Naive thymus-derived CD8-positive, alpha-beta T cell (primary cell): ENCODE measurements around the gene CYP4F2. TPM values are rescaled to one million over a fixed set of nuclear protein-coding genes. Genes with fewer than 3 reads are reported as not detected.
"Not testable (repeated sequence)": the region's sequence is repeated elsewhere in the genome, so short reads cannot be mapped to it uniquely, and the experiment has no call there.

Experiments
- ATAC-seq, 2 donors: fragments of 150-1000 bp; cut with Tn5 transposase in 1 of 2; sonication (Bioruptor Pico), chemical (Tn5 transposase) in 1 of 2; 1 replicate in 1 of 2; 2 replicates in 1 of 2; pipeline ENCODE4 v1.10.0; 2021; ENCODE audit warnings: mild to moderate bottlenecking in 2 of 2, moderate library complexity in 2 of 2
- POLR2A ChIA-PET: fragments of 350-600 bp; sonication (Branson Sonifier 250); formaldehyde crosslinking; loops from one replicate; lab custom pipeline; 2021; ENCODE audit warnings: antibody characterized with exemption; lab: Charles Lee
- DNase-seq, 10 donors: peaks; one replicate each; pipeline versions ENCODE4 v3.0.0 to v3.0.0-alpha.2; 2020 to 2022
- H3K27ac Mint-ChIP-seq, 10 donors: one replicate each; pipeline ENCODE4 v1.8.0; 2020 to 2022; ENCODE audit warnings: mild to moderate bottlenecking in 10 of 10, mixed read lengths in 10 of 10, moderate library complexity in 4 of 10, inconsistent platforms in 1 of 10
- H3K27me3 Mint-ChIP-seq, 5 donors: one replicate each; pipeline ENCODE4 v1.8.0; 2021 to 2022; ENCODE audit warnings: mixed read lengths in 5 of 5
- H3K36me3 Mint-ChIP-seq, 3 donors: one replicate each; pipeline ENCODE4 v1.8.0; 2020 to 2022; ENCODE audit warnings: mixed read lengths in 3 of 3, mild to moderate bottlenecking in 2 of 3, inconsistent platforms in 1 of 3
- H3K4me1 Mint-ChIP-seq, 4 donors: one replicate each; pipeline ENCODE4 v1.8.0; 2021 to 2022; ENCODE audit warnings: mixed read lengths in 4 of 4
- H3K4me3 Mint-ChIP-seq, 10 donors: one replicate each; pipeline ENCODE4 v1.8.0; 2020 to 2022; ENCODE audit warnings: mild to moderate bottlenecking in 10 of 10, mixed read lengths in 10 of 10, moderate library complexity in 6 of 10, inconsistent platforms in 1 of 10
- H3K9me3 Mint-ChIP-seq, 9 donors: one replicate each; pipeline ENCODE4 v1.8.0; 2020 to 2022; ENCODE audit warnings: mixed read lengths in 9 of 9, mild to moderate bottlenecking in 3 of 9, inconsistent platforms in 1 of 9, moderate library complexity in 1 of 9
- polyA plus RNA-seq, 3 donors: library from polyadenylated mRNA; unstranded; fragments of 300-500 nt; fragmentation: Illumina TruSeq; gene quantifications; one replicate each; pipeline ENCODE4 v1.2.3, GENCODE V29; 2021
- total RNA-seq, 8 experiments: library from RNA in 2 of 8; stranded (reverse) in 2 of 8; gene quantifications; one replicate each; pipeline ENCODE4 v1.2.3 and lab custom pipeline; 2021 to 2026

Gene CYP4F2
- total and polyA plus RNA-seq, 5 experiments from 2014 or later, result not detected

- Mint-ChIP-seq H3K27me3 (peaks cover 28 to 60% (median 55%) of the 10 kb centered on the region in 5 donors), H3K36me3 (peaks cover 0 to 5% (median 3%) of the 10 kb centered on the region in 3 donors), H3K4me3 (no peak overlapping the region), H3K27ac (no peak overlapping the region), H3K4me1 (peaks cover 0 to 4% (median 0%) of the 10 kb centered on the region in 4 donors), H3K9me3 (no peaks in the 10 kb centered on the region)
- POLR2A ChIA-PET, result no interaction called here
- DNase-seq (no peak), ATAC-seq (no peak)
These were observed 25.8 kb upstream of the CYP4F2 start for GRCh38 chr19:15923702-15924101.

- Mint-ChIP-seq H3K9me3 (no peaks in the 10 kb centered on the region), H3K36me3 (peaks cover 0 to 3% (median 0%) of the 10 kb centered on the region in 3 donors), H3K4me1 (peaks cover 0 to 4% (median 0%) of the 10 kb centered on the region in 4 donors), H3K4me3 (no peak overlapping the region), H3K27ac (peak overlapping the region in 1 of 10 donors; percentile 11), H3K27me3 (peaks cover 34 to 54% (median 46%) of the 10 kb centered on the region in 5 donors)
- POLR2A ChIA-PET, result no interaction called here
- DNase-seq (no peak), ATAC-seq (no peak)
These were observed 24.1 kb upstream of the CYP4F2 start for GRCh38 chr19:15922021-15922420.

- Mint-ChIP-seq H3K9me3 (peaks cover 0 to 16% (median 10%) of the 10 kb centered on the region in 9 donors), H3K36me3 (peaks cover 5 to 10% (median 9%) of the 10 kb centered on the region in 3 donors), H3K27ac (no peak overlapping the region), H3K27me3 (peaks cover 39 to 67% (median 43%) of the 10 kb centered on the region in 5 donors), H3K4me3 (no peak overlapping the region), H3K4me1 (peaks cover 0 to 4% (median 0%) of the 10 kb centered on the region in 4 donors)
- DNase-seq, result no peak
- no peak for ATAC-seq
- POLR2A ChIA-PET, result no interaction called here
These were observed 21.4 kb upstream of the CYP4F2 start for GRCh38 chr19:15919243-15919642.

GRCh38 chr19:15915109-15915508 is 17.2 kb upstream of the CYP4F2 start:
- no peak for ATAC-seq
- Mint-ChIP-seq H3K9me3 (peaks cover 0 to 16% (median 11%) of the 10 kb centered on the region in 9 donors), H3K27ac (no peak overlapping the region), H3K4me1 (peaks cover 0 to 12% (median 4%) of the 10 kb centered on the region in 4 donors), H3K27me3 (peaks cover 46 to 74% (median 55%) of the 10 kb centered on the region in 5 donors), H3K36me3 (peaks cover 5 to 11% (median 9%) of the 10 kb centered on the region in 3 donors), H3K4me3 (no peak overlapping the region)
- POLR2A ChIA-PET, result no interaction called here
- DNase-seq, result no peak

DNA sequence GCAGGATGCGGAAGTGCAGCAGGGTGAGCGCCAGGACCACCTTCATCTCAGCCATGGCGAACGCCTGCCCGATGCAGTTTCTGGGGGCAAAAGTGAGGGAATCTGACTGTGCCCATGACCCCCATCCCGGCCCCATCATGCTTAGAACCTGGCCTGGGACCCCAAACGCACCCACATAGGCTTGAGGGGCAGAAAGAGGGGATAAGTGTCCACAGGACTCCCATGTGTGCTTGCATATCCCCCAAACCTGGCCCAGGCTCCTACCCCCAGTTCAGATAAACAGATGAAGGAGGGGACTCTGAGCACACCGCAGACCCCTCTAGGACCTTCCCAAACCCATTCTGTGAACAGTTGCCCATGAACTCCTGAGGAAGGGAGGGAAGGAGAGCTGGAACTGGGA is 16.0 kb upstream of the CYP4F2 start:
- Mint-ChIP-seq H3K4me1 (peaks cover 0 to 12% (median 4%) of the 10 kb centered on the region in 4 donors), H3K27ac (no peak overlapping the region), H3K9me3 (peaks cover 0 to 16% (median 11%) of the 10 kb centered on the region in 9 donors), H3K36me3 (peaks cover 5 to 11% (median 9%) of the 10 kb centered on the region in 3 donors), H3K4me3 (no peak overlapping the region), H3K27me3 (peaks cover 47 to 74% (median 59%) of the 10 kb centered on the region in 5 donors)
- DNase-seq (no peak), ATAC-seq (no peak)
- POLR2A ChIA-PET, result interaction anchor here (0.6 kb wide), 1 partner anchor 92 kb away, joined by 3 read pairs; no protein-coding TSS in a partner anchor

DNA sequence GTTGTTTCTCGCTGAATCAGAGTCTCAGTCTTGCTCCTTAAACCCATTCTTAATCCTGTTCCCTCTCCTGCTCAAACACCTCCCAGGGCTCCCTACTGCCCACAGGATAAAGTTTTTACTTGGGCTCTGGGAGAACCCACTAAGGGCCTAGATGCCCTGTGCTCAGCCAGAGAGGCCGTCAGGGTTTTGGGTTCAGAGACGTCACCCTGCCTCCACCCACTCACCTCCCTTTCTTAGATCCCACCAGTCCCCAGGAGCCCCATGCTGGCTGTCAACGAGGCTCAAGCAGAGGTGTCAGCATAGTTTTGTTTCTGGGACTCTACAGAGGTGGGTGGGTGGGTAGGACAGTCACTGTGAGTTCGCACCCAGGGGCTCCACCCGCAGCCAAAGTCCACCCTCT is 15.5 kb upstream of the CYP4F2 start:
- no peak for ATAC-seq
- peaks cover 47 to 74% (median 63%) of the 10 kb centered on the region in 5 donors for H3K27me3 Mint-ChIP-seq
- POLR2A ChIA-PET, result interaction anchor here (0.6 kb wide), 1 partner anchor 93 kb away, joined by 3 read pairs; no protein-coding TSS in a partner anchor
- no peak for DNase-seq
- H3K4me3 Mint-ChIP-seq, result no peak overlapping the region
- peaks cover 0 to 16% (median 11%) of the 10 kb centered on the region in 9 donors for H3K9me3 Mint-ChIP-seq
- H3K27ac Mint-ChIP-seq, result no peak overlapping the region
- H3K4me1 Mint-ChIP-seq, result peaks cover 0 to 12% (median 4%) of the 10 kb centered on the region in 4 donors
- H3K36me3 Mint-ChIP-seq, result peaks cover 5 to 11% (median 9%) of the 10 kb centered on the region in 3 donors

- POLR2A ChIA-PET, result interaction anchor here (0.6 kb wide), 1 partner anchor 264 kb away, joined by 3 read pairs; no protein-coding TSS in a partner anchor
- DNase-seq (no peak), ATAC-seq (peak in 1 of 2 donors; percentile 39)
- peaks cover 42 to 71% (median 60%) of the 10 kb centered on the region in 5 donors for H3K27me3 Mint-ChIP-seq
- peaks cover 2 to 18% (median 11%) of the 10 kb centered on the region in 9 donors for H3K9me3 Mint-ChIP-seq
- H3K27ac Mint-ChIP-seq, result no peak overlapping the region
- H3K36me3 Mint-ChIP-seq, result peaks cover 5 to 13% (median 11%) of the 10 kb centered on the region in 3 donors
- peaks cover 0 to 12% (median 4%) of the 10 kb centered on the region in 4 donors for H3K4me1 Mint-ChIP-seq
- H3K4me3 Mint-ChIP-seq, result peak overlapping the region in 5 of 10 donors; percentile 39 to 73 (median 55)
These were observed 13.8 kb upstream of the CYP4F2 start for GRCh38 chr19:15911599-15912235.

GRCh38 chr19:15905026-15905425 is 7.2 kb upstream of the CYP4F2 start:
- Mint-ChIP-seq H3K9me3 (peaks cover 0 to 20% (median 3%) of the 10 kb centered on the region in 9 donors), H3K27ac (no peak overlapping the region), H3K4me3 (no peak overlapping the region), H3K4me1 (peaks cover 0 to 11% (median 8%) of the 10 kb centered on the region in 4 donors), H3K36me3 (peaks cover 0 to 4% (median 0%) of the 10 kb centered on the region in 3 donors), H3K27me3 (peaks cover 3 to 60% (median 31%) of the 10 kb centered on the region in 5 donors)
- ATAC-seq (no peak), DNase-seq (no peak)
- POLR2A ChIA-PET, result no interaction called here

DNA sequence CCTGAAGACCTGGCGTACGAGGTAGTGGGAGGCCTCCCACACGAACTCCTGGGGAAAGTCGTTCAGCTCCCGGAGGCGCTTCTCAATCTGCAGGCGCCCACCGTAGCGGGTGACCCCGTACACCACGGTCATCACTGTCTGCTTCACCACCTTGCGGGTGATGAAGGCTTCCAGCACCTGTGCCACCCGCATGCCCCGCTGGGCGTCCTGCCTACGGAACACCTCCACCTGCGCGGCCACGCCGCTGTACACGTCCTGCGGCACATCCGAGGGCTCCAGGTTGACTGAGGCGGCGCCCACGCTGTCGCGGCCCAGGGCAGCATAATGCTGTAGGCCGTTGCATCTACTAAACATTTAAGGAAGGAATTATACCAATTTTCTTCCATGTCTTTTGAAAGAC is 5.0 kb upstream of the CYP4F2 start:
- H3K36me3 Mint-ChIP-seq, result not testable (repeated sequence)
- H3K27me3 Mint-ChIP-seq, result peaks cover 3 to 52% (median 24%) of the 10 kb centered on the region in 5 donors

GRCh38 chr19:15902254-15902653 is 4.4 kb upstream of the CYP4F2 start:
- DNase-seq, result no peak
- H3K27ac Mint-ChIP-seq, result no peak overlapping the region
- POLR2A ChIA-PET, result interaction anchor here (0.6 kb wide), 1 partner anchor 1163 kb away, joined by 3 read pairs; no protein-coding TSS in a partner anchor
- H3K27me3 Mint-ChIP-seq, result peaks cover under 1 to 47% (median 21%) of the 10 kb centered on the region in 5 donors
- peaks cover 0 to under 1% (median 0%) of the 10 kb centered on the region in 3 donors for H3K36me3 Mint-ChIP-seq
- H3K4me1 Mint-ChIP-seq, result peaks cover 0 to 11% (median 9%) of the 10 kb centered on the region in 4 donors
- ATAC-seq, result no peak
- H3K4me3 Mint-ChIP-seq, result no peak overlapping the region
- H3K9me3 Mint-ChIP-seq, result peaks cover 0 to 20% (median 0%) of the 10 kb centered on the region in 9 donors

More for the DNA sequence above, 5.0 kb upstream of the CYP4F2 start:
- POLR2A ChIA-PET, DNase-seq, H3K4me3 Mint-ChIP-seq, ATAC-seq, H3K27ac Mint-ChIP-seq: not testable (repeated sequence)
- Mint-ChIP-seq H3K9me3 (peaks cover 0 to 20% (median 3%) of the 10 kb centered on the region in 9 donors), H3K4me1 (peaks cover 0 to 11% (median 9%) of the 10 kb centered on the region in 4 donors)

GRCh38 chr19:15900504-15900903 is 2.6 kb upstream of the CYP4F2 start:
- Mint-ChIP-seq H3K4me3 (peak overlapping the region; percentile 76 to 98 (median 90)), H3K36me3 (no peaks in the 10 kb centered on the region), H3K4me1 (peaks cover 2 to 11% (median 9%) of the 10 kb centered on the region in 4 donors), H3K9me3 (peaks cover 0 to 20% (median 0%) of the 10 kb centered on the region in 9 donors), H3K27me3 (peaks cover 13 to 44% (median 26%) of the 10 kb centered on the region in 5 donors), H3K27ac (peak overlapping the region in 4 of 10 donors; percentile 19 to 81 (median 32))
- no peak for DNase-seq
- POLR2A ChIA-PET, result no interaction called here
- ATAC-seq, result peak; percentile 57 to 72

GRCh38 chr19:15900032-15900431 is 2.2 kb upstream of the CYP4F2 start:
- peak overlapping the region in 4 of 10 donors; percentile 19 to 81 (median 32) for H3K27ac Mint-ChIP-seq
- H3K9me3 Mint-ChIP-seq, result peaks cover 0 to 17% (median 0%) of the 10 kb centered on the region in 9 donors
- H3K27me3 Mint-ChIP-seq, result peaks cover 14 to 44% (median 29%) of the 10 kb centered on the region in 5 donors
- peak overlapping the region; percentile 76 to 98 (median 90) for H3K4me3 Mint-ChIP-seq
- H3K36me3 Mint-ChIP-seq, POLR2A ChIA-PET, ATAC-seq: not testable (repeated sequence)
- DNase-seq, result peak in 3 of 10 donors; percentile 11 to 19 (median 17)
- H3K4me1 Mint-ChIP-seq, result peaks cover 2 to 11% (median 9%) of the 10 kb centered on the region in 4 donors
